CD4-positive, alpha-beta memory T cell (primary cell): Measurements from ENCODE around the gene EHD4. TPM values are rescaled to one million over a fixed set of nuclear protein-coding genes. Genes with fewer than 3 reads are reported as not detected.

Experiments used
- CTCF ChIA-PET: fragments of 350-600 bp; sonication (Branson Sonifier 250); formaldehyde crosslinking; loops from one replicate; lab custom pipeline; 2021; ENCODE audit warnings: inconsistent platforms; ENCODE audit not compliant: partially characterized antibody; lab: Charles Lee
- POLR2A ChIA-PET: fragments of 350-600 bp; sonication (Branson Sonifier 250); formaldehyde crosslinking; loops from one replicate; lab custom pipeline; 2021; ENCODE audit not compliant: partially characterized antibody; lab: Charles Lee
- DNase-seq, 5 donors: peaks; one replicate each; pipeline versions ENCODE4 v3.0.0 to v3.0.0-alpha.2; 2020 to 2022; ENCODE audit warnings: mixed read lengths in 1 of 5
- H3K27ac ChIP-seq: one replicate; pipeline ENCODE4 v1.7.0; 2013; ENCODE audit warnings: low read depth, low read length
- H3K27me3 ChIP-seq: 2 replicates; pipeline ENCODE4 v1.7.0; 2013; ENCODE audit warnings: mild to moderate bottlenecking, low read length, moderate library complexity; ENCODE audit not compliant: insufficient read depth
- H3K36me3 ChIP-seq: 2 replicates; pipeline ENCODE4 v1.7.0; 2013; ENCODE audit warnings: mild to moderate bottlenecking, low read length, moderate library complexity; ENCODE audit not compliant: insufficient read depth
- H3K4me1 ChIP-seq: 2 replicates; pipeline ENCODE4 v1.7.0; 2013; ENCODE audit warnings: mild to moderate bottlenecking, low read length, moderate library complexity; ENCODE audit not compliant: insufficient read depth
- H3K4me3 ChIP-seq, 2 donors: one replicate each; pipeline ENCODE4 v1.7.0; 2013; ENCODE audit warnings: low read length in 2 of 2, mild to moderate bottlenecking in 1 of 2
- H3K9me3 ChIP-seq, 2 donors: one replicate each; pipeline ENCODE4 v1.7.0; 2013; ENCODE audit warnings: low read length in 2 of 2, control low read depth in 1 of 2; ENCODE audit not compliant: control insufficient read depth in 1 of 2
- H3K27ac Mint-ChIP-seq, 7 donors: one replicate each; pipeline ENCODE4 v1.8.0; 2020 to 2021; ENCODE audit warnings: mixed read lengths in 7 of 7, mild to moderate bottlenecking in 6 of 7, inconsistent platforms in 3 of 7, moderate library complexity in 3 of 7
- H3K27me3 Mint-ChIP-seq, 2 donors: one replicate each; pipeline ENCODE4 v1.8.0; 2020 to 2021; ENCODE audit warnings: mixed read lengths in 2 of 2
- H3K36me3 Mint-ChIP-seq, 2 donors: one replicate each; pipeline ENCODE4 v1.8.0; 2020 to 2021; ENCODE audit warnings: mixed read lengths in 2 of 2, inconsistent platforms in 1 of 2, mild to moderate bottlenecking in 1 of 2
- H3K4me1 Mint-ChIP-seq, 4 donors: one replicate each; pipeline ENCODE4 v1.8.0; 2020 to 2021; ENCODE audit warnings: mixed read lengths in 4 of 4, mild to moderate bottlenecking in 1 of 4
- H3K4me3 Mint-ChIP-seq, 8 donors: one replicate each; pipeline ENCODE4 v1.8.0; 2020 to 2021; ENCODE audit warnings: mixed read lengths in 8 of 8, mild to moderate bottlenecking in 7 of 8, moderate library complexity in 6 of 8, inconsistent platforms in 3 of 8
- H3K9me3 Mint-ChIP-seq, 8 donors: one replicate each; pipeline ENCODE4 v1.8.0; 2020 to 2021; ENCODE audit warnings: mixed read lengths in 8 of 8, mild to moderate bottlenecking in 5 of 8, inconsistent platforms in 3 of 8, moderate library complexity in 1 of 8
- intact Hi-C: fragments of 100-400 bp; cut with micrococcal nuclease; formaldehyde crosslinking; loops from one replicate; pipeline ENCODE4 v1.15.1; 2023
- polyA plus RNA-seq, 2 donors: library from polyadenylated mRNA; unstranded; fragments of 300-500 nt; fragmentation: Illumina TruSeq; gene quantifications; one replicate each; pipeline ENCODE4 v1.2.3, GENCODE V29; 2021
- total RNA-seq, 2 experiments: library from RNA; stranded (reverse); gene quantifications; one replicate each; pipeline ENCODE4 v1.2.3, GENCODE V29; 2021

EHD4 gene
- total and polyA plus RNA-seq, 4 experiments from 2014 or later: 13.9 to 16.4 (median 15.4) TPM

DNA sequence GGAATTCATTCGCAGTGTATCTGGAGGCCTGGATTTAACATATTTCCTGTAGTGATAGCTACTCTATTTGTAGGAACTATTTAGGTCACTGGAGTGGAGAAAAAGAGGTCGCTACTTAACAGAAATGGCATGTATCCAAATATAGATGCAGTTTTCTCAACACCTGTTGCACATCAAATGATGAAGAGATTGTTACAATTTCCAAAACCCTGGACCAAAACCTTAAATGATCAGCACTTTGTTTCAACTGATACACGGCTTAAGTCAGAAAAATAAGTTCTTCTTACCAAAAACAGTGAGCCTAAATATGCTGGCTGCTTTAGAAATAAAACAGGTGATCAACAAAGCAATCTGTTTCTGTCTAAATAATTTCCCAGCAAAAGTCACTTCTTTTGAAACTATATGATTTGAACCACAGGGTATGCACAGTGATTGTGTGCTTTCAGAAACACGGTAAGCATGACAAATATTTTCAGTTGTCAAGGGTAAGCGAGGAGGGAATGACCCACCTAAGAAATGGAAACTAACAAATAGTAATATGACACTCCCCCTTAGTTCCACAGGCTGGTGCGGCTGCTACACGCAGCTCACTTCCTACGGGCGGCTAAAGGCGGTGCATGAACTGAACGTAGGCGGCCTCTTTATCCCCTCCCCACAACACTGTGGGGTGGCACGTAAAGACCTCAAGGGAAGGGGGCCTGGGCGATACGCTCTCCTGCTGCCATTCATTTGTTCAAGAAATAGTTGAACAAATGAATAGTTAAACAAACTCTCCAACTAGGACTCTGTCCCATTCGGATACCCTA lies 1.1 kb downstream of the EHD4 start:
- Mint-ChIP-seq H3K27me3 (peaks cover 2 to 5% of the 10 kb centered on the region in 2 donors), H3K27ac (peak overlapping the region; percentile 85 to 98 (median 96)), H3K4me1 (peaks cover 35 to 62% (median 48%) of the 10 kb centered on the region in 4 donors), H3K36me3 (peaks cover 0 to 12% of the 10 kb centered on the region in 2 donors), H3K4me3 (peak overlapping the region; percentile 92 to 96 (median 94)), H3K9me3 (no peaks in the 10 kb centered on the region)
- DNase-seq: peak; percentile 71 to 92 (median 81)
- Histone ChIP-seq H3K36me3 (no peaks in the 10 kb centered on the region), H3K4me1 (peaks cover 62% of the 10 kb centered on the region), H3K27ac (peak overlapping the region; percentile 87), H3K27me3 (no peaks in the 10 kb centered on the region), H3K4me3 (peak overlapping the region; percentile 73 to 79), H3K9me3 (no peaks in the 10 kb centered on the region)
- ChIA-PET CTCF (interaction anchor here (1.2 to 5.9 kb wide), 3 partner anchors 9 to 35 kb away, joined by 3 to 71 read pairs (median 24); no protein-coding TSS in a partner anchor), POLR2A (interaction anchor here (1.1 to 9.6 kb wide), 10 partner anchors 10 to 1402 kb away, joined by 3 to 245 read pairs (median 6); partner anchors contain the start of genes GANC, MAPKBP1, RPUSD2 and SPTBN5)
- intact Hi-C loops: loop anchor here (1.0 to 5.0 kb wide), 6 partner anchors 34 to 554 kb away; partner anchors contain the start of genes GANC, MAPKBP1, MGA and RTF1

DNA sequence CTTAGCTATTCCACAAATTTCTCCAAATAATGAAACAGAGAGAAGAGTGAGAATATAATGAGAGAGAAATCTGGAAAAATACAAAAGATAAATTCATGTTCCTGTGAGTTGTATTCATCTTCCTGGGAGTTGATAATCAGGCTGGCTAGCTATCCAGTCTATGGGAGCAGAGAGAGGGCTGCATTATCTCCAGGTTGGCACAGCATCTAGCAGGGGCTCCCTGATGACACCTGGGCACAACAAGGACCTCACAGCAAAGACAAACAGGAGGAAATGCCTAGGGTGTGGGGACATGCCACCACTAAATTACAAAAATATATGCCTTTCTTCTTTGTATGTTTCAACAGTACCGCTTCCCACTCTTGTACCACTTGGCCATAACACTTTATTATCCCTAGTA lies 1.9 kb downstream of the EHD4 start:
- no peaks in the 10 kb centered on the region for H3K27me3 ChIP-seq
- ChIA-PET CTCF (interaction anchor here (0.8 to 5.9 kb wide), 9 partner anchors 9 to 367 kb away, joined by 3 to 71 read pairs (median 4); no protein-coding TSS in a partner anchor), POLR2A (interaction anchor here (0.8 to 9.6 kb wide), 10 partner anchors 9 to 317 kb away, joined by 3 to 245 read pairs (median 6); partner anchors contain the start of genes MAPKBP1 and SPTBN5)
- intact Hi-C loops: loop anchor here (2.0 to 5.0 kb wide), 5 partner anchors 68 to 554 kb away; partner anchors contain the start of genes GANC, MAPKBP1, MGA and RTF1
- H3K4me1 Mint-ChIP-seq: peaks cover 38 to 68% (median 53%) of the 10 kb centered on the region in 4 donors
- H3K27me3 Mint-ChIP-seq: peaks cover under 1 to 2% of the 10 kb centered on the region in 2 donors
- no peaks in the 10 kb centered on the region for H3K36me3 ChIP-seq
- H3K27ac Mint-ChIP-seq: peak overlapping the region; percentile 85 to 98 (median 96)
- peak overlapping the region; percentile 3 to 73 for H3K4me3 ChIP-seq
- peak in 2 of 5 donors; percentile 8 to 11 for DNase-seq
- no peaks in the 10 kb centered on the region for H3K9me3 ChIP-seq
- peak overlapping the region; percentile 72 to 96 (median 93) for H3K4me3 Mint-ChIP-seq
- peaks cover 67% of the 10 kb centered on the region for H3K4me1 ChIP-seq
- H3K27ac ChIP-seq: peak overlapping the region; percentile 87
- H3K36me3 Mint-ChIP-seq: peaks cover 0 to 12% of the 10 kb centered on the region in 2 donors
- no peaks in the 10 kb centered on the region for H3K9me3 Mint-ChIP-seq

DNA sequence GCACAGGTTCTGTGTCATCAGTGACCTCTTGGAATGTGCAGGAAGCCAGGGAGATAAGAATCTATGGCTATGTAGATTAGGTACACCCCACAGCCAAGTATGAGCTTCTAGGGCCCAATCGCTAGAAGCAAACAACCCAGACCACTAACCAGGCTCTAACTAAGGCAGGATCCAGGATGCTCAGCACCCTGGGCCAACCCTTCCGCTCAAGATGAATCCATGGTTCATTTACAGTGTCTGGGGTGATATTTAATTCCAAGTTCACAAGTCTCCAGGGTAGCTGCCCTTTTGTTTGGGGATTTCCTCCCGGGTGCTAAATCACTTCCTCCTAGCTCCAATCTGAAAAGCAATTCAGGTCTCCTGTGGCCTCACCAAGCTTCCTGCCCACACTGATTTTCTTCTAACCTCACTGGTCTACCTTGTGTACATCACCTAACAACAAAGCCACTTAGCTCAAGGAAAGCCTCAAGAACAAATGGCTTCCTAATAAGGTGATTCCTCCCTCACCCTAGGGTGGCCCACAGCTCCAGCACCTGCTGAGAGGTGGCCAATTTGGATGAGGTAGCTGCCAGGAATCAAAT lies 2.4 kb downstream of the EHD4 start:
- peaks cover 38 to 68% (median 53%) of the 10 kb centered on the region in 4 donors for H3K4me1 Mint-ChIP-seq
- H3K36me3 ChIP-seq: no peaks in the 10 kb centered on the region
- H3K27me3 Mint-ChIP-seq: peaks cover 0 to 1% of the 10 kb centered on the region in 2 donors
- DNase-seq: peak; percentile 70 to 84 (median 79)
- H3K27ac Mint-ChIP-seq: peak overlapping the region; percentile 85 to 98 (median 96)
- peaks cover 68% of the 10 kb centered on the region for H3K4me1 ChIP-seq
- peak overlapping the region; percentile 87 for H3K27ac ChIP-seq
- H3K9me3 Mint-ChIP-seq: no peaks in the 10 kb centered on the region
- no peaks in the 10 kb centered on the region for H3K27me3 ChIP-seq
- peaks cover 0 to 12% of the 10 kb centered on the region in 2 donors for H3K36me3 Mint-ChIP-seq
- intact Hi-C loops: loop anchor here (2.0 to 5.0 kb wide), 5 partner anchors 68 to 553 kb away; partner anchors contain the start of genes GANC, MAPKBP1, MGA and RTF1
- no peaks in the 10 kb centered on the region for H3K9me3 ChIP-seq
- ChIA-PET POLR2A (interaction anchor here (0.8 to 9.6 kb wide), 10 partner anchors 8 to 317 kb away, joined by 3 to 245 read pairs (median 6); partner anchors contain the start of genes MAPKBP1 and SPTBN5), CTCF (interaction anchor here (0.8 to 5.9 kb wide), 11 partner anchors 8 to 412 kb away, joined by 3 to 71 read pairs (median 4); no protein-coding TSS in a partner anchor)
- H3K4me3 ChIP-seq: peak overlapping the region in 1 of 2 donors; percentile 3
- peak overlapping the region; percentile 72 to 96 (median 93) for H3K4me3 Mint-ChIP-seq

DNA sequence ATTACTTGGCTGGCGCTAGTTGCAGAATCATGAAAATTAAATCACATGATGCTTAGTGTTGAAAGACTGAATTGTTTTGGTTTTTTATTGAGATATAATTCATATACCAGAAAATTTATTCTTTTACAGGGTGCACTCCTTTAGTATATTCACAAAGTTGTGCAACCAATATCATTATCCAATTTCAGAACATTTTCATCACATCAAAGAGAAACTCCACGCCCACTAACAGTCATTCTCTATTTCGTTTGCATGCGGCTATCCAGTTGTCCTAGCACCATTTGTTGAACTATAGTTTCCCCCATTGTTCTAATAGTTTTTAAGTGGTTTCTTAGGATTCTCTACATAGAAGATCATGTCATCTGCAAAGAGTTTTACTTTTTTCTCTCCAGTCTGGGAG lies 3.7 kb downstream of the EHD4 start:
- no peak for DNase-seq
- Mint-ChIP-seq H3K9me3 (no peaks in the 10 kb centered on the region), H3K27ac (peak overlapping the region in 6 of 7 donors; percentile 11 to 95 (median 86)), H3K27me3 (no peaks in the 10 kb centered on the region), H3K36me3 (peaks cover 0 to 12% of the 10 kb centered on the region in 2 donors), H3K4me1 (peaks cover 38 to 68% (median 52%) of the 10 kb centered on the region in 4 donors), H3K4me3 (peak overlapping the region in 6 of 8 donors; percentile 13 to 56 (median 18))
- H3K27ac ChIP-seq: no peak overlapping the region
- H3K4me3 ChIP-seq: no peak overlapping the region
- ChIA-PET CTCF (interaction anchor here (5.9 kb wide), 1 partner anchor 32 kb away, joined by 71 read pairs; no protein-coding TSS in a partner anchor), POLR2A (interaction anchor here (9.6 kb wide), 1 partner anchor 32 kb away, joined by 245 read pairs; no protein-coding TSS in a partner anchor)
- no peaks in the 10 kb centered on the region for H3K9me3 ChIP-seq
- H3K36me3 ChIP-seq: no peaks in the 10 kb centered on the region
- intact Hi-C loops: no loop called here
- no peaks in the 10 kb centered on the region for H3K27me3 ChIP-seq
- H3K4me1 ChIP-seq: peaks cover 68% of the 10 kb centered on the region

DNA sequence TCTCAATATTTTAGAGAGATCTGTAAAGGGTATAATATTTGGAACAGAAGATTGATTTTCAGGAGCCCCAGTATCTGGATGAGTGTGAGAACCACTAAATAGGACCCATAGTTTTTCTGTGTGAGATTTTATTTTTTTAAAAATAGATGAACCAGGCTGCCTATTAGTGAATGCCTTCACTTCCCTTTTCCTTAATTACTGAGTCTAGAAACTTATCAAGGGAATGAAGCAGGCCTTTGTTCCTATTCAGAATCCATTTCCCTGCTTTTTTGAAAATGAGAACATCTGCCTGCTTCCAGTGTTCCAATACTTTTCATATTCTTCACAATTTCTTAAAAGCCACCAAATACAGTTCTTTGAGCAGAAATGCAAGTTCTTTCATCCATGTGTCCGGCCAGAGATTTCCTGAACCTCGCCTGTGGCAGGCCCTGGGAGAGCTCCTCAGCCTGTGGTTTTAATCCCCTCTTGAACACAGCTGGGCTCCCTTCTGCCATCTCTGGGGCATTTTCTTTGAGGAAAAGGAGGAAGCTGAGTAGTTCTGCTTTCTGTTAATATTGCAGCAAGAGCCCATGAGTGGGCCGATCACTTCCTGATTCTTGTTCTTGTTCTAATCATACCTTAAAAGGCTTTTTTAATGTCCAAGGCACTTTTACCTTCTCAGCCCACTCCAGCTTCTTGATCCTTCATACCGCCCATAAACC lies 4.7 kb downstream of the EHD4 start:
- Mint-ChIP-seq H3K27ac (peak overlapping the region; percentile 65 to 89 (median 84)), H3K9me3 (no peaks in the 10 kb centered on the region), H3K4me1 (peaks cover 38 to 62% (median 49%) of the 10 kb centered on the region in 4 donors), H3K4me3 (peak overlapping the region in 7 of 8 donors; percentile 17 to 71 (median 61)), H3K27me3 (no peaks in the 10 kb centered on the region), H3K36me3 (peaks cover 0 to 10% of the 10 kb centered on the region in 2 donors)
- no peak for DNase-seq
- ChIA-PET POLR2A (interaction anchor here (9.6 kb wide), 1 partner anchor 31 kb away, joined by 245 read pairs; no protein-coding TSS in a partner anchor), CTCF (no interaction called here)
- Histone ChIP-seq H3K4me1 (peaks cover 63% of the 10 kb centered on the region), H3K9me3 (no peaks in the 10 kb centered on the region), H3K27me3 (no peaks in the 10 kb centered on the region), H3K27ac (no peak overlapping the region), H3K36me3 (no peaks in the 10 kb centered on the region), H3K4me3 (no peak overlapping the region)
- intact Hi-C loops: no loop called here

DNA sequence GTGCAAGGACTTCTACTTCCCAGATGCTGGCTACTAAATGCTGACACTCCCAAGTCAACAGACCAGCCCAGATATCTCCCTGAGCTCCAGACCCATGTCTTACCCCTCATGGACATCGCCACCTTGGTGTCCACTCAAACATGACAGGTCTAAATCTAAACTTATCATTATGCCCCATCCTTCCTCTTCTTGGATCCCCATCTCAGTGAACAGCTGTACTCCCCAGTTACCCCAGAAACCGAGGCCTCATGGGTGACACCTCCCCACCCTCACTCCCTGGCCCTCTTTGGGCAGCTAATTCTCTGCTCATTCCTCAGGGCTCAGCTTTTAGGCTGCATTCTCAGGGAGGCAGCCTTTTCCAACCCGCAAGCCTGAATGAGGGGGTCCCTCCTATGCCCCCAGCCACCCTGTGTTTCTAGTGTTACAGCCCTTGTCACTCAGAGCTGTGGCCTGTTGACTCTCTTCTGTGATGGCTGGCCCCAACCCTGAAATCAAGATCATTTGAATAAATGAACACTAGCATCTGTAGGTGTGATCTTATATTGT lies 5.4 kb downstream of the EHD4 start:
- Mint-ChIP-seq H3K9me3 (no peaks in the 10 kb centered on the region), H3K27me3 (no peaks in the 10 kb centered on the region), H3K4me3 (peak overlapping the region in 1 of 8 donors; percentile 38), H3K4me1 (peaks cover 36 to 60% (median 50%) of the 10 kb centered on the region in 4 donors), H3K27ac (peak overlapping the region; percentile 19 to 84 (median 53)), H3K36me3 (peaks cover 4 to 7% of the 10 kb centered on the region in 2 donors)
- Histone ChIP-seq H3K9me3 (no peaks in the 10 kb centered on the region), H3K4me1 (peaks cover 64% of the 10 kb centered on the region), H3K4me3 (no peak overlapping the region), H3K27ac (no peak overlapping the region), H3K27me3 (no peaks in the 10 kb centered on the region), H3K36me3 (no peaks in the 10 kb centered on the region)
- ChIA-PET CTCF (no interaction called here), POLR2A (interaction anchor here (9.6 kb wide), 1 partner anchor 30 kb away, joined by 245 read pairs; no protein-coding TSS in a partner anchor)
- no peak for DNase-seq
- intact Hi-C loops: no loop called here
